Heart left ventricle (tissue), 13 donors: ENCODE data around the gene DLX2.

Experiments used
- POLR2A ChIP-seq, 2 donors: fragments of 450-650 bp; IDR thresholded peaks; one replicate each; pipeline ENCODE4 v1.6.1; 2017; ENCODE audit warnings: antibody characterized with exemption in 2 of 2, mild to moderate bottlenecking in 2 of 2, moderate library complexity in 2 of 2
- TF ChIP-seq, protein P1 (sequence below), 12 donors: fragments of 200-600 bp; sonication (generic) in 4 of 12; IDR thresholded peaks; one replicate each; pipeline versions ENCODE4 v1.5.0 to v1.8.0; 2018 to 2022; ENCODE audit warnings: antibody characterized with exemption in 12 of 12, mild to moderate bottlenecking in 5 of 12
- donor health status: ischemic (EF 13 %, LVEDD 7.1; RV severe dilation, severe dysfunction).
- donor health status: DM: no; HTN: yes; CAD: no.
- donor health status: DM: no; HTN: no; CAD: no.
- donor health status: ischemic (EF 25% LVEDD 6.9; RV normal size, moderate dysfunction).
- donor health status: ischemic (EF 25% LVEDD 5.7; RV mildly dilated, moderate dysfunction).
- donor health status: ischemic (EF 35%, LVEDD 5.7; RV mildly dilated, moderate dysfunction).
- donor health status: nonischemic (EF 11% LVEDD 7.7; RV severe dilation, severe dysfunction).
- donor health status: DM: yes; HTN: yes; CAD: no.
- donor health status: PGD.
- donor health status: ischemic (EF 29% LVEDD 5.4; RV normal size, mild dysfunction).
- donor health status: nonischemic (EF 23%, LVEDD 6.1; RV moderate dilation, normal function).

DNA sequence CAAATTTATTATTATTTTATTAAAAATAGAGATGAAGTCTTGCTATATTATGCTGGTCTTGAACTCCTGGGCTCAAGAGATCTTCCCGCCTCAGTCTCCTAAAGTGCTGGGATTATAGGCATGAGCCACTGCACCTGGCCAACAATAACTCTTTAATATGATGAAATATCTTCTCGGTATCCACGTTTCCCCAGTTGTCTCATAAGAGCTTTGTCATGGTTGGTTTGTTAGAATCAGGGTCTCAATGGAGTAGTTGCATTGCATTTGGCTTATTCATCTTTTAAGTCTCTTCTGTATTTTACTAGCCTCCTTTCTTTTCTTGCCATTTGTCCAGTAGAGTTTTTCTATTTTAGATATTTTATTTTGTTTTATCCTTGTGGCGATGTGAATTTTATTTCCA lies 32.7 kb upstream of the DLX2 start:
- no peak for TF ChIP-seq POLR2A (IDR thresholded peaks at IDR 0.05)
- TF ChIP-seq, protein P1, sequence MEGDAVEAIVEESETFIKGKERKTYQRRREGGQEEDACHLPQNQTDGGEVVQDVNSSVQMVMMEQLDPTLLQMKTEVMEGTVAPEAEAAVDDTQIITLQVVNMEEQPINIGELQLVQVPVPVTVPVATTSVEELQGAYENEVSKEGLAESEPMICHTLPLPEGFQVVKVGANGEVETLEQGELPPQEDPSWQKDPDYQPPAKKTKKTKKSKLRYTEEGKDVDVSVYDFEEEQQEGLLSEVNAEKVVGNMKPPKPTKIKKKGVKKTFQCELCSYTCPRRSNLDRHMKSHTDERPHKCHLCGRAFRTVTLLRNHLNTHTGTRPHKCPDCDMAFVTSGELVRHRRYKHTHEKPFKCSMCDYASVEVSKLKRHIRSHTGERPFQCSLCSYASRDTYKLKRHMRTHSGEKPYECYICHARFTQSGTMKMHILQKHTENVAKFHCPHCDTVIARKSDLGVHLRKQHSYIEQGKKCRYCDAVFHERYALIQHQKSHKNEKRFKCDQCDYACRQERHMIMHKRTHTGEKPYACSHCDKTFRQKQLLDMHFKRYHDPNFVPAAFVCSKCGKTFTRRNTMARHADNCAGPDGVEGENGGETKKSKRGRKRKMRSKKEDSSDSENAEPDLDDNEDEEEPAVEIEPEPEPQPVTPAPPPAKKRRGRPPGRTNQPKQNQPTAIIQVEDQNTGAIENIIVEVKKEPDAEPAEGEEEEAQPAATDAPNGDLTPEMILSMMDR (IDR thresholded peaks at IDR 0.05) = no peak
